Endothelial cell of umbilical vein (primary cell): ENCODE results near the gene DNAJC16. TPM values are rescaled to one million over a fixed set of nuclear protein-coding genes. Genes with fewer than 3 reads are reported as not detected.
A peak's percentile ranks its signal among the peaks of the same experiment; 100 is the strongest.

Experiments used
- BruUV-seq: library from RNA; stranded (reverse); fragments of 400-500 nt; replicated peaks from 2 replicates; lab custom pipeline; 2021; lab: Mats Ljungman, UMichigan
- CTCF ChIA-PET: fragments of 300-600, 350-600 bp; sonication (Branson Sonifier 250); formaldehyde crosslinking; loops from one replicate; lab custom pipeline; 2021; ENCODE audit warnings: antibody characterized with exemption, inconsistent platforms; lab: Charles Lee
- POLR2A ChIA-PET: fragments of 300-600, 350-600 bp; sonication (Branson Sonifier 250); formaldehyde crosslinking; loops from one replicate; lab custom pipeline; 2021; ENCODE audit warnings: antibody characterized with exemption, inconsistent platforms; lab: Charles Lee
- DNase-seq: peaks from one replicate; pipeline ENCODE4 v3.0.0-alpha.2; 2011; ENCODE audit warnings: low read depth, low spot score
- FAIRE-seq: peaks from 2 replicates; lab custom pipeline; 2011; peaks lifted over from hg19 to GRCh38; lab: Jason Lieb, UNC
- H2AFZ ChIP-seq: 2 replicates; pipeline ENCODE4 v1.6.0; 2012; ENCODE audit warnings: low read depth, low read length, control low read depth, inconsistent platforms
- H3K27ac ChIP-seq: 2 replicates; pipeline ENCODE4 v1.5.1; 2011; ENCODE audit warnings: low read depth, mild to moderate bottlenecking, control low read depth, low read length, moderate library complexity; ENCODE audit not compliant: insufficient read depth
- H3K27me3 ChIP-seq, 2 experiments: 2 replicates each; pipeline versions ENCODE4 v1.6.0 to v1.6.1; 2011; ENCODE audit warnings: low read length in 2 of 2, mixed read lengths in 1 of 2; ENCODE audit not compliant: control insufficient read depth in 2 of 2, insufficient read depth in 2 of 2
- H3K36me3 ChIP-seq, 2 experiments: 2 replicates in 1 of 2; 3 replicates in 1 of 2; pipeline ENCODE4 v1.5.1; 2011; ENCODE audit warnings: low read length in 2 of 2, mild to moderate bottlenecking in 1 of 2, moderate library complexity in 1 of 2; ENCODE audit not compliant: control insufficient read depth in 2 of 2, insufficient read depth in 2 of 2; ENCODE audit errors: extremely low read depth in 1 of 2
- H3K4me1 ChIP-seq: 3 replicates; pipeline ENCODE4 v1.5.1; 2011; ENCODE audit warnings: mild to moderate bottlenecking, low read length; ENCODE audit not compliant: control insufficient read depth, insufficient read depth; ENCODE audit errors: extremely low read depth
- H3K4me2 ChIP-seq: 2 replicates; pipeline ENCODE4 v1.6.1; 2011; ENCODE audit warnings: low read length, control low read depth, mixed read lengths; ENCODE audit not compliant: insufficient read depth
- H3K4me3 ChIP-seq, 3 experiments: fragments of 200-600 bp in 1 of 3; sonication (generic), shearing (Covaris generic) in 1 of 3; replicated peaks in 1 of 3; 2 replicates each; pipeline ENCODE4 v1.5.1; 2011 to 2016; ENCODE audit warnings: control low read depth in 3 of 3, low read length in 3 of 3, mild to moderate bottlenecking in 2 of 3, inconsistent platforms in 1 of 3, low read depth in 1 of 3, moderate library complexity in 1 of 3; ENCODE audit not compliant: insufficient read depth in 1 of 3
- H3K79me2 ChIP-seq: 2 replicates; pipeline ENCODE4 v1.6.0; 2012; ENCODE audit warnings: low read length, inconsistent platforms; ENCODE audit not compliant: control insufficient read depth, insufficient read depth
- H3K9ac ChIP-seq: replicated peaks from 2 replicates; pipeline ENCODE3; 2011; ENCODE audit warnings: low read length, control low read depth; ENCODE audit not compliant: insufficient read depth; ENCODE audit errors: extremely low read depth
- H3K9me1 ChIP-seq: replicated peaks from 3 replicates; pipeline ENCODE4 v1.6.0; 2011; ENCODE audit warnings: mild to moderate bottlenecking, low read length; ENCODE audit not compliant: control insufficient read depth, insufficient read depth; ENCODE audit errors: extremely low read depth
- H3K9me3 ChIP-seq: replicated peaks from 2 replicates; pipeline ENCODE4 v1.5.1; 2012; ENCODE audit warnings: low read length, inconsistent platforms; ENCODE audit not compliant: control insufficient read depth, insufficient read depth
- H4K20me1 ChIP-seq: replicated peaks from 2 replicates; pipeline ENCODE3; 2011; ENCODE audit warnings: mild to moderate bottlenecking, low read length; ENCODE audit not compliant: control insufficient read depth, insufficient read depth; ENCODE audit errors: extremely low read depth
- CTCF ChIP-seq, 2 donors: IDR thresholded peaks; 1 replicate in 1 of 2; 2 replicates in 1 of 2; pipeline ENCODE4 v1.5.1; 2011; ENCODE audit warnings: low read length in 2 of 2, mild to moderate bottlenecking in 2 of 2, moderate library complexity in 2 of 2, control low read depth in 1 of 2, inconsistent platforms in 1 of 2, low read depth in 1 of 2; ENCODE audit not compliant: insufficient read depth in 1 of 2; ENCODE audit errors: extremely low read depth in 1 of 2
- EZH2 ChIP-seq: IDR thresholded peaks from 2 replicates; pipeline ENCODE4 v1.6.1; 2012; ENCODE audit warnings: borderline replicate concordance, low read depth, mild to moderate bottlenecking, moderate library complexity, low read length, inconsistent platforms; ENCODE audit not compliant: severe bottlenecking
- GATA2 ChIP-seq: IDR thresholded peaks from 2 replicates; pipeline ENCODE4 v1.7.0; 2011; ENCODE audit warnings: low read depth, mild to moderate bottlenecking, moderate library complexity, mixed read lengths, low read length; ENCODE audit not compliant: insufficient read length, insufficient read depth
- JUN ChIP-seq: IDR thresholded peaks from 2 replicates; pipeline ENCODE4 v1.6.1; 2011; ENCODE audit warnings: borderline replicate concordance, low read depth; ENCODE audit not compliant: insufficient read length, insufficient read depth
- dilution Hi-C: fragments of 300-500 bp; cut with MboI; formaldehyde crosslinking; loops from one replicate; pipeline ENCODE4 v1.15.0; 2019; ENCODE audit warnings: low sequenced_read_pairs; ENCODE audit not compliant: extremely low pct_ligation_motif_present
- intact Hi-C: fragments of 100-400 bp; cut with micrococcal nuclease; formaldehyde crosslinking; loops from one replicate; pipeline ENCODE4 v1.10.0; 2022
- polyA plus RNA-seq, 4 experiments: library from polyadenylated mRNA; depleted of rRNA in 3 of 4; stranded (reverse) in 3 of 4; unstranded in 1 of 4; fragments of >200 nt; gene quantifications; 2 replicates each; pipeline versions ENCODE4 v1.2.1 to v1.2.3, GENCODE V29; 2011 to 2012; ENCODE audit warnings: missing spikeins in 1 of 4
- total RNA-seq: library from RNA; stranded (reverse); gene quantifications from 2 replicates; pipeline ENCODE4 v1.2.3, GENCODE V29; 2021

Gene DNAJC16
- total and polyA plus RNA-seq, 2 donors (not counting 3 experiments of a cell fraction or from before 2014, with no cell fraction given): 8.0 to 21.4 TPM

GRCh38 chr1:15543589-15544568 is 17.2 kb downstream of the DNAJC16 start:
- Histone ChIP-seq H3K36me3 (peaks cover 6 to 19% of the 10 kb centered on the region in 2 experiments), H3K79me2 (no peaks in the 10 kb centered on the region), H3K4me1 (no peaks in the 10 kb centered on the region), H3K9ac (no peak overlapping the region), H3K27ac (no peak overlapping the region), H2AFZ (no peak overlapping the region), H3K9me3 (no peaks in the 10 kb centered on the region), H3K9me1 (no peaks in the 10 kb centered on the region), H4K20me1 (no peaks in the 10 kb centered on the region), H3K4me2 (no peak overlapping the region), H3K27me3 (no peaks in the 10 kb centered on the region), H3K4me3 (no peak overlapping the region)
- ChIA-PET CTCF (no interaction called here), POLR2A (no interaction called here)
- DNase-seq: peak; percentile 32
- intact Hi-C loops: no loop called here
- no peak for TF ChIP-seq JUN
- dilution Hi-C loops: no loop called here
- no peak for FAIRE-seq
- BruUV-seq: no TSS peak

GRCh38 chr1:15546641-15547040 is 20.0 kb downstream of the DNAJC16 start:
- no peaks in the 10 kb centered on the region for H3K27me3 ChIP-seq
- intact Hi-C loops (no loop called here), dilution Hi-C loops (no loop called here)
- peaks cover 7 to 16% of the 10 kb centered on the region in 2 experiments for H3K36me3 ChIP-seq
- POLR2A ChIA-PET: interaction anchor here (0.6 kb wide), 1 partner anchor 248 kb away, joined by 6 read pairs; no protein-coding TSS in a partner anchor
- no peaks in the 10 kb centered on the region for H3K79me2 ChIP-seq
- no peak overlapping the region for H3K4me2 ChIP-seq
- DNase-seq: no peak
- no peaks in the 10 kb centered on the region for H3K9me3 ChIP-seq
- H3K4me3 ChIP-seq: no peak overlapping the region
- no peaks in the 10 kb centered on the region for H3K4me1 ChIP-seq
- FAIRE-seq: no peak
- no peak overlapping the region for H3K27ac ChIP-seq
- H3K9ac ChIP-seq: no peak overlapping the region
- no peaks in the 10 kb centered on the region for H4K20me1 ChIP-seq
- CTCF ChIA-PET: interaction anchor here (1.7 kb wide), 1 partner anchor 12 kb away, joined by 5 read pairs; no protein-coding TSS in a partner anchor
- no TSS peak for BruUV-seq
- H2AFZ ChIP-seq: no peak overlapping the region
- no peaks in the 10 kb centered on the region for H3K9me1 ChIP-seq
- TF ChIP-seq CTCF (IDR thresholded peaks at IDR 0.05; ENCODE audit: extremely low read depth in 1 of 2, insufficient read depth in 1 of 2, low read depth in 1 of 2, low read length in 2 of 2) (no peak), GATA2 (no peak), EZH2 (no peak)
